ENCODE measurements around the gene CACNA2D2. TPM values are rescaled to one million over a fixed set of nuclear protein-coding genes. Genes with fewer than 3 reads are reported as not detected.

The CACNA2D2 gene
- total and polyA plus RNA-seq, 2 of the 13 experiments (the other 11 are each of a cell fraction or from before 2014, with no cell fraction given), result not detected

DNA sequence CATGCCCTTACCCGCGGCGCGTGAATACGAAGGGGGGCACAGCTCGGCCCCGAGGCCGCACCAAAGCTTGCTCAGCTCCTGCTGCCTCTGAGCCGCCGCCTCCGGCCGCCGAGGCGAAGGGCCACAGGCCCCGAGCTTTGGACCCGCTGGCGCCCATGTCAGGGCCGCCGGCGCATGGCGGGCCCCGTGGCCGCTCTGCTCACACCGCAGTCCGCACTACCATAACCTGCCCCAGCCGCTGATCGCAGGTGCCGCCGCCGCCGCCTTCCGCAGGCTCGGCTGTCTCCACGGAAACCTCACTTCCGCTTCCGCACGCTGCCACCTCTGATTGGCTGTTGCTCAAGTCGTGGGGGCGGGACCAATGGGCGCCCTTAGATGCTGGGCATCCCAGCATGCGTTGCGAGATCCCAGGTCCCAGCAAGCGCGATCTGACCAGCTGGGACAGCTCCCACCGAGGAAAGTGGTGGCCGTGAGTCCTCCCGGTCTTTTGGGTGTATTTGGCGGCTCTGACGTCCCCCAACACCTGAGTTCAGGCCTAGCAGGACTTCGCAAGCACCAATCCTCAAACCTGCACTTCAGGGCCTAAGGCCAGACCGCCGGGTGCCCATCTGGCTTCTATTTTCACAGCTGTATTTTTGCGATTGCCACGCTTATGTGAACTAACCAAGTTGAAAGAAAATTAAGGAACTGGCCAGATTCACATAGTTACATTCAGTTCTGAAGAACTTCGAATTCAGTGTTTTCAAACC, 175.3 kb downstream of the CACNA2D2 start, which contains the start of gene TUSC2 (continued):
- peak; percentile 83; the same call in 1 of the 2 replicates for TF ChIP-seq ZNF34 (CRISPR knock-in tag; IDR thresholded peaks at IDR 0.05; ENCODE audit: borderline replicate concordance)
- no peak for TF ChIP-seq ZNF180 (CRISPR knock-in tag; IDR thresholded peaks at IDR 0.05; ENCODE audit: borderline replicate concordance, low read depth)
- peak; percentile 31; the same call in 1 of the 2 replicates for TF ChIP-seq FOSL2 (CRISPR knock-in tag; IDR thresholded peaks at IDR 0.05)
- TF ChIP-seq ZNF782 (CRISPR knock-in tag; IDR thresholded peaks at IDR 0.05; ENCODE audit: borderline replicate concordance), result peak; percentile 85; the same call in 1 of the 2 replicates
- 0 out of 2 replicates have a peak, but pooled peaks have one; percentile 32 for TF ChIP-seq NFE2 (CRISPR knock-in tag; IDR thresholded peaks at IDR 0.05)
- peak; percentile 92 for TF ChIP-seq ZNF143 (CRISPR knock-in tag; IDR thresholded peaks at IDR 0.05)
- TF ChIP-seq ZNF563 (CRISPR knock-in tag; IDR thresholded peaks at IDR 0.05), result peak; percentile 51; the same call in 1 of the 2 replicates
- no peak for TF ChIP-seq ZNF652 (CRISPR knock-in tag; IDR thresholded peaks at IDR 0.05; ENCODE audit: borderline replicate concordance, low read depth)
- TF ChIP-seq, protein P1, sequence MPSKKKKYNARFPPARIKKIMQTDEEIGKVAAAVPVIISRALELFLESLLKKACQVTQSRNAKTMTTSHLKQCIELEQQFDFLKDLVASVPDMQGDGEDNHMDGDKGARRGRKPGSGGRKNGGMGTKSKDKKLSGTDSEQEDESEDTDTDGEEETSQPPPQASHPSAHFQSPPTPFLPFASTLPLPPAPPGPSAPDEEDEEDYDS (CRISPR knock-in tag; IDR thresholded peaks at IDR 0.05), result peak; percentile 98
- peak; percentile 81 for TF ChIP-seq TAF1 (CRISPR knock-in tag; IDR thresholded peaks at IDR 0.05)
- no peak for TF ChIP-seq ZNF703 (CRISPR knock-in tag; IDR thresholded peaks at IDR 0.05; ENCODE audit: borderline replicate concordance)
- TF ChIP-seq, protein P2, sequence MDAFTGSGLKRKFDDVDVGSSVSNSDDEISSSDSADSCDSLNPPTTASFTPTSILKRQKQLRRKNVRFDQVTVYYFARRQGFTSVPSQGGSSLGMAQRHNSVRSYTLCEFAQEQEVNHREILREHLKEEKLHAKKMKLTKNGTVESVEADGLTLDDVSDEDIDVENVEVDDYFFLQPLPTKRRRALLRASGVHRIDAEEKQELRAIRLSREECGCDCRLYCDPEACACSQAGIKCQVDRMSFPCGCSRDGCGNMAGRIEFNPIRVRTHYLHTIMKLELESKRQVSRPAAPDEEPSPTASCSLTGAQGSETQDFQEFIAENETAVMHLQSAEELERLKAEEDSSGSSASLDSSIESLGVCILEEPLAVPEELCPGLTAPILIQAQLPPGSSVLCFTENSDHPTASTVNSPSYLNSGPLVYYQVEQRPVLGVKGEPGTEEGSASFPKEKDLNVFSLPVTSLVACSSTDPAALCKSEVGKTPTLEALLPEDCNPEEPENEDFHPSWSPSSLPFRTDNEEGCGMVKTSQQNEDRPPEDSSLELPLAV (CRISPR knock-in tag; conservative IDR thresholded peaks at IDR 0.05; ENCODE audit: low read depth), result no peak
- TF ChIP-seq, protein P3, sequence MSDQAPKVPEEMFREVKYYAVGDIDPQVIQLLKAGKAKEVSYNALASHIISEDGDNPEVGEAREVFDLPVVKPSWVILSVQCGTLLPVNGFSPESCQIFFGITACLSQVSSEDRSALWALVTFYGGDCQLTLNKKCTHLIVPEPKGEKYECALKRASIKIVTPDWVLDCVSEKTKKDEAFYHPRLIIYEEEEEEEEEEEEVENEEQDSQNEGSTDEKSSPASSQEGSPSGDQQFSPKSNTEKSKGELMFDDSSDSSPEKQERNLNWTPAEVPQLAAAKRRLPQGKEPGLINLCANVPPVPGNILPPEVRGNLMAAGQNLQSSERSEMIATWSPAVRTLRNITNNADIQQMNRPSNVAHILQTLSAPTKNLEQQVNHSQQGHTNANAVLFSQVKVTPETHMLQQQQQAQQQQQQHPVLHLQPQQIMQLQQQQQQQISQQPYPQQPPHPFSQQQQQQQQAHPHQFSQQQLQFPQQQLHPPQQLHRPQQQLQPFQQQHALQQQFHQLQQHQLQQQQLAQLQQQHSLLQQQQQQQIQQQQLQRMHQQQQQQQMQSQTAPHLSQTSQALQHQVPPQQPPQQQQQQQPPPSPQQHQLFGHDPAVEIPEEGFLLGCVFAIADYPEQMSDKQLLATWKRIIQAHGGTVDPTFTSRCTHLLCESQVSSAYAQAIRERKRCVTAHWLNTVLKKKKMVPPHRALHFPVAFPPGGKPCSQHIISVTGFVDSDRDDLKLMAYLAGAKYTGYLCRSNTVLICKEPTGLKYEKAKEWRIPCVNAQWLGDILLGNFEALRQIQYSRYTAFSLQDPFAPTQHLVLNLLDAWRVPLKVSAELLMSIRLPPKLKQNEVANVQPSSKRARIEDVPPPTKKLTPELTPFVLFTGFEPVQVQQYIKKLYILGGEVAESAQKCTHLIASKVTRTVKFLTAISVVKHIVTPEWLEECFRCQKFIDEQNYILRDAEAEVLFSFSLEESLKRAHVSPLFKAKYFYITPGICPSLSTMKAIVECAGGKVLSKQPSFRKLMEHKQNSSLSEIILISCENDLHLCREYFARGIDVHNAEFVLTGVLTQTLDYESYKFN (CRISPR knock-in tag; conservative IDR thresholded peaks at IDR 0.05), result no peak
- TF ChIP-seq HIVEP1 (CRISPR knock-in tag; IDR thresholded peaks at IDR 0.05), result no peak
- 0 out of 2 replicates have a peak, but pooled peaks have one; percentile 47 for TF ChIP-seq ZFP1 (CRISPR knock-in tag; IDR thresholded peaks at IDR 0.05)
- peak; percentile 50; the same call in 1 of the 2 replicates for TF ChIP-seq ZNF788 (CRISPR knock-in tag; IDR thresholded peaks at IDR 0.05; ENCODE audit: borderline replicate concordance)
- TF ChIP-seq NCOA2 (CRISPR knock-in tag; IDR thresholded peaks at IDR 0.05), result no peak
- 0 out of 2 replicates have a peak, but pooled peaks have one; percentile 38 for TF ChIP-seq ELF3 (CRISPR knock-in tag; IDR thresholded peaks at IDR 0.05)
- TF ChIP-seq ZNF644 (CRISPR knock-in tag; IDR thresholded peaks at IDR 0.05; ENCODE audit: low read depth), result no peak
- peak; percentile 87 for TF ChIP-seq AKAP8 (CRISPR knock-in tag; IDR thresholded peaks at IDR 0.05)
- TF ChIP-seq, protein P4, sequence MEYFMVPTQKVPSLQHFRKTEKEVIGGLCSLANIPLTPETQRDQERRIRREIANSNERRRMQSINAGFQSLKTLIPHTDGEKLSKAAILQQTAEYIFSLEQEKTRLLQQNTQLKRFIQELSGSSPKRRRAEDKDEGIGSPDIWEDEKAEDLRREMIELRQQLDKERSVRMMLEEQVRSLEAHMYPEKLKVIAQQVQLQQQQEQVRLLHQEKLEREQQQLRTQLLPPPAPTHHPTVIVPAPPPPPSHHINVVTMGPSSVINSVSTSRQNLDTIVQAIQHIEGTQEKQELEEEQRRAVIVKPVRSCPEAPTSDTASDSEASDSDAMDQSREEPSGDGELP (IDR thresholded peaks at IDR 0.05; ENCODE audit: borderline replicate concordance, low read depth), result peak; percentile 92
- TF ChIP-seq ZSCAN21 (CRISPR knock-in tag; IDR thresholded peaks at IDR 0.05; ENCODE audit: borderline replicate concordance), result no peak; the same call in 1 of the 2 replicates
- TF ChIP-seq CEBPB (IDR thresholded peaks at IDR 0.05; ENCODE audit: borderline replicate concordance, low read depth, low read length), result peak; percentile 59; the same call in 1 of the 2 replicates
- TF ChIP-seq SUZ12 (IDR thresholded peaks at IDR 0.05; ENCODE audit: low read depth, low read length), result peak; percentile 53
- no peak for TF ChIP-seq ZNF670 (CRISPR knock-in tag; IDR thresholded peaks at IDR 0.05; ENCODE audit: borderline replicate concordance)

Data from HepG2 (cell line).